Esophagus muscularis mucosa (tissue), 3 donors: ENCODE measurements around the gene OXNAD1.

ENCODE experiments used
- POLR2A ChIP-seq: fragments of 450-650 bp; IDR thresholded peaks from one replicate; pipeline ENCODE4 v1.6.1; 2017; ENCODE audit warnings: antibody characterized with exemption, moderate library complexity, mild to moderate bottlenecking, low read depth
- TF ChIP-seq, protein P1 (sequence below), 3 experiments: fragments of 200-600 bp in 2 of 3; fragments of 450-650 bp in 1 of 3; sonication (generic) in 2 of 3; IDR thresholded peaks; one replicate each; pipeline ENCODE4 v1.5.1; 2017 to 2019; ENCODE audit warnings: antibody characterized with exemption in 3 of 3, mild to moderate bottlenecking in 2 of 3, moderate library complexity in 1 of 3

GRCh38 chr3:16299746-16300145 lies 34.7 kb downstream of the OXNAD1 start:
- TF ChIP-seq, protein P1, sequence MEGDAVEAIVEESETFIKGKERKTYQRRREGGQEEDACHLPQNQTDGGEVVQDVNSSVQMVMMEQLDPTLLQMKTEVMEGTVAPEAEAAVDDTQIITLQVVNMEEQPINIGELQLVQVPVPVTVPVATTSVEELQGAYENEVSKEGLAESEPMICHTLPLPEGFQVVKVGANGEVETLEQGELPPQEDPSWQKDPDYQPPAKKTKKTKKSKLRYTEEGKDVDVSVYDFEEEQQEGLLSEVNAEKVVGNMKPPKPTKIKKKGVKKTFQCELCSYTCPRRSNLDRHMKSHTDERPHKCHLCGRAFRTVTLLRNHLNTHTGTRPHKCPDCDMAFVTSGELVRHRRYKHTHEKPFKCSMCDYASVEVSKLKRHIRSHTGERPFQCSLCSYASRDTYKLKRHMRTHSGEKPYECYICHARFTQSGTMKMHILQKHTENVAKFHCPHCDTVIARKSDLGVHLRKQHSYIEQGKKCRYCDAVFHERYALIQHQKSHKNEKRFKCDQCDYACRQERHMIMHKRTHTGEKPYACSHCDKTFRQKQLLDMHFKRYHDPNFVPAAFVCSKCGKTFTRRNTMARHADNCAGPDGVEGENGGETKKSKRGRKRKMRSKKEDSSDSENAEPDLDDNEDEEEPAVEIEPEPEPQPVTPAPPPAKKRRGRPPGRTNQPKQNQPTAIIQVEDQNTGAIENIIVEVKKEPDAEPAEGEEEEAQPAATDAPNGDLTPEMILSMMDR (IDR thresholded peaks at IDR 0.05), result no peak
- TF ChIP-seq POLR2A, result no peak
